ENCODE results near the gene CFLAR. TPM values are rescaled to one million over a fixed set of nuclear protein-coding genes. Genes with fewer than 3 reads are reported as not detected.

Gene CFLAR
- total RNA-seq, 2 donors from 2014 or later, result 140 to 142 TPM

Other genes starting within 250 kb of the CFLAR start
- 10 to 100 TPM; 18.0 to 20.6 TPM for gene PPIL3, start 227.1 kb upstream of the CFLAR start, total RNA-seq
- gene NIF3L1, start 226.8 kb upstream of the CFLAR start, total RNA-seq, result 10 to 100 TPM; 19.0 to 19.1 TPM
- 10 to 100 TPM; 19.2 to 21.3 TPM for gene ORC2, start 152.5 kb upstream of the CFLAR start, total RNA-seq
- gene HYCC2, start 44.5 kb upstream of the CFLAR start, total RNA-seq, result 10 to 100 TPM; 21.2 to 21.5 TPM
- 10 to 100 TPM; 60.6 to 69.0 TPM for gene NDUFB3, start 44.2 kb upstream of the CFLAR start, total RNA-seq
- gene CASP10, start 67.0 kb downstream of the CFLAR start, total RNA-seq, result 10 to 100 TPM in 1 of 2 donors, 1 to 10 TPM in 1; 8.4 to 12.7 TPM
- gene CASP8, start 144.4 kb downstream of the CFLAR start, total RNA-seq, result 10 to 100 TPM; 11.3 to 14.8 TPM
- 1 to 10 TPM; 2.4 to 4.3 TPM for gene FLACC1, start 241.2 kb downstream of the CFLAR start, total RNA-seq